Loucy (cell line): Measurements from ENCODE around the gene ATF7.

Experiments
- H2AFZ ChIP-seq: fragments of 200-600 bp; sonication (generic); 2 replicates; pipeline ENCODE4 v1.6.0; 2016; ENCODE audit warnings: antibody characterized with exemption, mild to moderate bottlenecking, low read length, moderate library complexity
- H3F3A ChIP-seq: fragments of 200-600 bp; 2 replicates; pipeline ENCODE4 v1.6.0; 2016; ENCODE audit warnings: antibody characterized with exemption, low read depth, mild to moderate bottlenecking
- H3K27me3 ChIP-seq: fragments of 200-600 bp; sonication (generic); 2 replicates; pipeline ENCODE4 v1.6.1; 2014; ENCODE audit warnings: low read length, mild to moderate bottlenecking; ENCODE audit not compliant: insufficient read depth, poor library complexity, severe bottlenecking
- H3K36me3 ChIP-seq: fragments of 200-600 bp; sonication (generic); 2 replicates; pipeline ENCODE4 v1.6.1; 2016; ENCODE audit warnings: low read length; ENCODE audit not compliant: insufficient read depth
- H3K4me1 ChIP-seq: fragments of 200-600 bp; sonication (generic); 2 replicates; pipeline ENCODE4 v1.5.1; 2014; ENCODE audit warnings: low read length, mild to moderate bottlenecking; ENCODE audit not compliant: insufficient read depth, poor library complexity, severe bottlenecking
- H3K4me2 ChIP-seq: fragments of 200-600 bp; sonication (generic); 2 replicates; pipeline ENCODE4 v1.6.0; 2014; ENCODE audit warnings: antibody characterized with exemption, low read length, low read depth, mild to moderate bottlenecking; ENCODE audit not compliant: poor library complexity, severe bottlenecking
- H3K4me3 ChIP-seq: fragments of 200-600 bp; sonication (generic); 2 replicates; pipeline ENCODE4 v1.5.1; 2014; ENCODE audit warnings: low read length, mild to moderate bottlenecking, mixed read lengths; ENCODE audit not compliant: poor library complexity, severe bottlenecking
- H3K79me2 ChIP-seq: fragments of 200-600 bp; sonication (generic); 2 replicates; pipeline ENCODE4 v1.6.1; 2014; ENCODE audit warnings: low read length; ENCODE audit not compliant: insufficient read depth
- H3K9ac ChIP-seq: fragments of 200-600 bp; sonication (generic); 2 replicates; pipeline ENCODE4 v1.6.0; 2014; ENCODE audit warnings: mild to moderate bottlenecking, low read depth, low read length, moderate library complexity; ENCODE audit not compliant: poor library complexity, severe bottlenecking
- H3K9me2 ChIP-seq: fragments of 200-600 bp; sonication (generic); replicated peaks from 2 replicates; pipeline ENCODE4 v1.6.1; 2016; ENCODE audit warnings: low read depth, low read length, mixed read lengths
- H3K9me3 ChIP-seq: fragments of 200-600 bp; sonication (generic); 2 replicates; pipeline ENCODE4 v1.6.1; 2014; ENCODE audit warnings: mild to moderate bottlenecking, antibody characterized with exemption, low read length, low read depth; ENCODE audit not compliant: insufficient read depth
- H4K20me1 ChIP-seq: fragments of 200-600 bp; sonication (generic); 2 replicates; pipeline ENCODE4 v1.6.0; 2014; ENCODE audit warnings: antibody characterized with exemption, low read length, mild to moderate bottlenecking; ENCODE audit not compliant: insufficient read depth, poor library complexity, severe bottlenecking
- CTCF ChIP-seq: fragments of 200-600 bp; sonication (generic); conservative IDR thresholded peaks from 2 replicates; pipeline ENCODE4 v1.5.1; 2014; ENCODE audit warnings: mild to moderate bottlenecking, antibody characterized with exemption, low read length
- EZH2phosphoT487 ChIP-seq: fragments of 200-600 bp; IDR thresholded peaks from 2 replicates; pipeline ENCODE4 v1.6.1; 2018; ENCODE audit warnings: antibody characterized with exemption, mild to moderate bottlenecking, moderate library complexity, borderline replicate concordance

Gene ATF7

DNA sequence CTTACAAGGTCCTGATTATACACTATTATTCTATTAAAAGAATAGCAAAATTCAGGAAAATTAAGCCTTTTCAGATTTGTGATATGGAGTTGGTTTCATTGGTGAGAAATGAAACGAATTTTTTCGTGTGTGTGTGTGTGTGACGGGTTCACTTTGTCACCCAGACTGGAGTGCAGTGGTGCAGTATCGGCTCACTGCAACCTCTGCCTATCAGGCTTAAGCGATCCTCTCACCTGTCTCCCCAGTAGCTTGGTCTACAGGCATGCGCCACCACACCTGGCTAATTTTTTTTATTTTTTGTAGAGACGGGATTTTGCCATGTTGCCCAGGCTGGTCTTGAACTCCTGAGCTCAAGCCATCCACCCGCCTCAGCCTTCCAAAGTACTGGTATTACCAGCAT, 164.6 kb downstream of the ATF7 start:
- no peaks in the 10 kb centered on the region for H3K9me3 ChIP-seq
- no peak overlapping the region for H2AFZ ChIP-seq
- H3K4me1 ChIP-seq = peaks cover 58% of the 10 kb centered on the region
- peak overlapping the region; percentile 18 for H3K9ac ChIP-seq
- H3K4me3 ChIP-seq = peak overlapping the region; percentile 26
- H3K4me2 ChIP-seq = peak overlapping the region; percentile 67
- H4K20me1 ChIP-seq = peaks cover 100% of the 10 kb centered on the region
- peaks cover 99% of the 10 kb centered on the region for H3K36me3 ChIP-seq
- TF ChIP-seq CTCF = no peak
- TF ChIP-seq EZH2phosphoT487 = no peak
- H3K9me2 ChIP-seq = no peaks in the 10 kb centered on the region
- H3F3A ChIP-seq = peaks cover 6% of the 10 kb centered on the region; the same call in 1 of the 2 replicates
- no peaks in the 10 kb centered on the region for H3K27me3 ChIP-seq
- peaks cover 100% of the 10 kb centered on the region for H3K79me2 ChIP-seq

- Histone ChIP-seq H3K36me3 (peaks cover 99% of the 10 kb centered on the region), H3K4me1 (peaks cover 62% of the 10 kb centered on the region), H3F3A (peaks cover 6% of the 10 kb centered on the region; the same call in 1 of the 2 replicates), H3K9me3 (no peaks in the 10 kb centered on the region), H3K4me2 (peak overlapping the region; percentile 67), H3K9me2 (no peaks in the 10 kb centered on the region), H4K20me1 (peaks cover 100% of the 10 kb centered on the region), H3K4me3 (peak overlapping the region; percentile 26), H3K9ac (peak overlapping the region; percentile 48), H3K79me2 (peaks cover 100% of the 10 kb centered on the region), H3K27me3 (no peaks in the 10 kb centered on the region), H2AFZ (no peak overlapping the region)
- no peak for TF ChIP-seq EZH2phosphoT487
Measured at GRCh38 chr12:53461059-53461458, 165.1 kb downstream of the ATF7 start.

- Histone ChIP-seq H3K4me3 (no peak overlapping the region), H2AFZ (no peak overlapping the region), H3K36me3 (peaks cover 99% of the 10 kb centered on the region), H3K9me3 (no peaks in the 10 kb centered on the region), H3K4me1 (peaks cover 76% of the 10 kb centered on the region), H4K20me1 (peaks cover 100% of the 10 kb centered on the region), H3K9me2 (no peaks in the 10 kb centered on the region), H3K9ac (no peak overlapping the region), H3K4me2 (peak overlapping the region; percentile 67), H3F3A (0 out of 2 replicates have a peak, but pooled peaks cover 3% of the 10 kb centered on the region), H3K79me2 (peaks cover 100% of the 10 kb centered on the region), H3K27me3 (no peaks in the 10 kb centered on the region)
- TF ChIP-seq EZH2phosphoT487 = no peak
- no peak for TF ChIP-seq CTCF
Measured at GRCh38 chr12:53459097-53459496, 167.1 kb downstream of the ATF7 start.
